Epidermal melanocyte (primary cell): ENCODE data around the gene CDH1.

ENCODE experiments used
- DNase-seq: peaks from one replicate; pipeline ENCODE4 v3.0.0; 2011; ENCODE audit warnings: low spot score; ENCODE audit not compliant: insufficient read length

Gene CDH1

DNA sequence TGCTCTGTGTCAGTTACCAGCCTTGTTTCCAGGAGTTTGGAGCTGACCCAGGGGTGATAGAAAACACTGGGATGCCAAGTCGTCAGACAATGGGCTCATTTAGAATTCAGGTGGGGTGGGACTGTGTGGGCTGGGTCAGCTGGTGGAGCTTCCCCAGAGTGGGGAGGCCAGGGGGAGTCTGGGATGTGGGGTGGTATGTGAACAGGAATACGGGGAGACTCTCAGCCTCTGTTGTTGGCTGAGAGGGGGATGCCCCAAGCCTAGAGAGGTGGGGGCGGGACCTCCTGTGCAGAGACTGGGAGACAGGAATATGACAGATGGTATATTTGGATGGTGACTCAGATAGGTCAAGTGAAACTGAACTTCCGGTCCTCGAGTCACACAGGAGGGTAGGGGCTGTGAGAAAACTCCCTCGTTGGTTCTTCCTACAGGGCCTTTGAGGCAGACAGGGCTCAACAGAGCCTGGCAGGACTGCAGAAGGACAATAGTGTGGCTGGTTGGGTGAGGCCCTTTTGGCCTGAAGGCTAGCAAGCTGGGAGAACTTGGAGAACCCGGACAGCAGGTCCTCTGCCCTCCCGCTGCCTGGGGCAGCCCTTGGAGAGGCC, 23.7 kb downstream of the CDH1 start:
- DNase-seq = no peak

DNA sequence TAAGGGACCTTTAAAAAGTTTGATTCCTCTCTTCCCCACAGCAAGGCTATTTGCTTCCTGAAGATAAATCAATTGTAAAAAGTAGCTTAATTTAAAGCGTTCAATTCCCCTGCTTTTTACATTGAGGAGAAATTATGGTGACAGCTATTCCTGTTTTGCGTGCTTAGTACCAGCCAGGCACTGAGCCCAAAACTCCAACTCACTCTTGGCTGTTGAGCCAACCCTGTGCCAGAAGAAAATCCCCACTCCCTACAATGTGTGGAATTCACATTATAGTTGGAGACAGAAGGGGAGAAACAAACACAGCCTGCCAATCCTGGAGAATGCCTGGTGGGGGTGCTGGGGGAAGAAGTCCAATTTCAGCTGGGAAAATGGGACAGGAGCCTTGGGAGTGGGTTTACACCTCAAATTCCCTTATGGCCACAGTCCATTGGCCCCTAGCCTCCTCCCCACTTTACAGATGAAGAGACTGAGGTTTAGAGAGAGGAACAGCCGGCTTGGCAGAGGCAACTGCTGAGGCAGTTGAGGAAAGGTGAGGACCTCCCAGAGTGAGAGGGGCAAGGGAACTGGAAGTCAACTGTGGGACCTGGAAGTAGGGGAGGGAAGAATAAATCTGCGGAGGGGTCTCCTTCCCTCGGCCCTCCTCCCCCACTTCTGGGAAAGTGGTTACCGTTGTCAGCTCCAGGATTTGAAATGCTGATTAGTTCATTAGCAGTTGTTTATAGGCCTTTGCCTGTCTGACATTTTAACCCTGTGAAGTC, 26.1 kb downstream of the CDH1 start:
- DNase-seq = no peak

DNA sequence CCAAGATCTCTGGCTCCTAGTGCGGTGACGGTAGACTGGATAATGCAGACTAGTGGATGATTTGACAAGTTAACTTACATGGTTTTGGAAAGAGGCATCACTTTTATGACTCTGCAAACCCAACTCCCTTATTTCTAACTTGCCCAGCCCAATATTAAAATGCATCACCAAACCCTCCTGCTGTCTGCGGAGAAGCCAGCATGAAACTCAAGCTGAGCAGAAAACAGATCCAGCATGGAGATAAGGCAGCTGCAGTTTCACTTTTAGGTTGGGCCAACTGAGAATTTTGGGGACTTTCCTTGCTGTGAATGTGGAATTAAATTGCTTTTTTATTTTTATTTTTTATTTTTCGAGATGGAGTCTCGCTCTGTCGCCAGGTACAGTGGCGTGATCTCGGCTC, 27.8 kb downstream of the CDH1 start:
- no peak for DNase-seq

DNA sequence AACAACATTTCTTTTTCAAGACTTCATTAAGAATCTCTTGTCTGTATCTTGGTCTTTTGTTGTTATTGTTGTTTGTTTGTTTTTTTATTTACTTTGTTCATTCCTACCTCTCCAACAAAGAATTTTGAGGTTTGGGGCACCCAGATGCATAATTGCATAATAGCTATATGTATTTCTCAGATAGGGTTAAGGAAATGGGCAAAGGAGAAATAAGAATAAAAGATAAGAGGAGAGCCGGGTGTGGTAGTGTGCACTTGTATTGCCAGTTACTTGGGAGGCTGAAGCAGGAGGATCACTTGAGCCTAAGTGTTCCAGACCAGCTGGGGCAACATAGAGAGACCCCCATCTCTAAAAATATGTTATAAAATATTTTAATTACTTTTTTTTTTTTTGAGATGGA, 30.5 kb downstream of the CDH1 start:
- DNase-seq = no peak

DNA sequence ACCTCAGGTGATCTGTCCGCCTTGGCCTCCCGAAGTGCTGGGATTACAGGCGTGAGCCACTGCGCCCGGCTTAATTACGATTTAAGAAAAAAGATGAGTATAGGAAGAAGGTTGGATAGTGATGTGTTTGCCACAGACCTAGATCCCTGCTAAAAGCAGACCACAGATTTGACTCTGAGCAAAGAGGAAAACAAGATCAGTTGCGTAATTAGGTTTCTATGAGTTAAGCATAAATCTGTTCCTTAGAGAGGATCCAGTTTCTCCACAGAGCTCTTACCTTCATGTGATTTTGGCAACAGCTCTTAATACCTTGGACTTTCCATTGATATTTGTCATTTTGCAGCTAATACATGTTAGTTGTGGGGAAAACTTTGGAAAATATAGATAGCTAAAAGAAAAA, 31.1 kb downstream of the CDH1 start:
- no peak for DNase-seq

DNA sequence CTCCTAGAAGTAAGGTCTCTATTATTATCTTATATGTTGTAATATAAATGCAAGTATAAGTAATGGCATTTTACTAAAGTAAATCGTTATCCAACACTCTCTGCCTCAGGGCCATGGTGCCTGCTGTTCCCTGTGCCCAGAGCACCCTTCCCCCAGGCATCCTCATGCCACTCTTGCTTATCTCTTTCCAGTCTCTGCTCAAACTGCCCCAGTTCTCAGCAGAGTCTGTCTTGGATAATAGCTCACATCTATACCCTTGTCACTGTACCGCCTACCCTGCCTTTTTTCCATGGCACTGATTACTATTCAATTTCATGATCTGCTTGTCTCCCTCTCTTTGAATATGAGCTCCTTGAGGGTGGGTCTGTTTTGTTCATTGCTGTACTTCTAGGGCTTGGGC, 31.7 kb downstream of the CDH1 start:
- no peak for DNase-seq

DNA sequence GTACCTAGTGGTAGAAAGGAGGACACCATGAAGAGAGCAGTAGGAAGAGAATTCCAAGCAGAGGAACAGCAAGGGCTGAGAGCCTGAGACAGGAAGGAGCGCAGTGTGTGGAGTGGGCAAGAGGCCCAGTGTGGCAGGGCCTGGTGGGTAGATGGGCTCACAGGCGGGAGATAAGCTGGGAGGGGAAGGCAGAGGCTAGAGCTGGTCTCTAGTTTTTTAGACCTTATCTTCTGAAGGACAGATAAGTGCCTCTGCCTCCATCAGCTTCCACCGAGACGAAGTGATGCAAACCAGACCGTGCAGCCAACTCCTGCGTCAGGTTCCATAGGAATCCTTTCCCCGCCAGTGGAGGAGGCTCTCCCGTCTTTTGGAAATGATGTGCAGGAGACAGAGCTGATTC, 33.6 kb downstream of the CDH1 start:
- no peak for DNase-seq

DNA sequence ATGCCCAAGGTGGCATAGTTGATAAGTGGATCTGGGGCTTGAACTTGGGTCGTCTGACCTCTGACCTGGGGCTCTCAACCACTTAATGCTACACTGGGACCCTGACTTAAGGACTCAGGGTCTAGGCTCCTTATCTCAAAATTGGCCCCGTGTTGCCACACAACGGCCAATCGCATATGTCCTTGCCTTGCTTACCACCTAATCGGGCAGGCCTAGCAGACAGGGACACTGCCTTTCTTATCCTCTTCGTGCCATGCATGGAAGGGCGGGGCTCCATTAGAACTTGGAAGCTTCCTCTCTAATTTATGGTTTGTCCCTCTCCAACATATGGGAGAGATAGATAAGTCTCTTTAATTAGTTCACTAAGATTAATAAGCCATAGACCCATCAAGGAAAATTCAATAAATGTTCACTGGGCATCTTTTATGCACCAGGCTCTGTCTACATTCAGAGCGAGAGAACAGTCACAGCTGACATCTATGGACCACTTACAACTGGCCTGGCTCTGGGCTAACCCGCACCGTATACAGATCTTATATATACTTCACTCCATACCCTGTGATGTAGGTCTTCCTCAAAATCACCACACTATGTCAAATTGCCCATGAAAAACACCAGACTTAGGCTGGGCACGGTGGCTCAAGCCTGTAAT, 35.1 kb downstream of the CDH1 start:
- no peak for DNase-seq

DNA sequence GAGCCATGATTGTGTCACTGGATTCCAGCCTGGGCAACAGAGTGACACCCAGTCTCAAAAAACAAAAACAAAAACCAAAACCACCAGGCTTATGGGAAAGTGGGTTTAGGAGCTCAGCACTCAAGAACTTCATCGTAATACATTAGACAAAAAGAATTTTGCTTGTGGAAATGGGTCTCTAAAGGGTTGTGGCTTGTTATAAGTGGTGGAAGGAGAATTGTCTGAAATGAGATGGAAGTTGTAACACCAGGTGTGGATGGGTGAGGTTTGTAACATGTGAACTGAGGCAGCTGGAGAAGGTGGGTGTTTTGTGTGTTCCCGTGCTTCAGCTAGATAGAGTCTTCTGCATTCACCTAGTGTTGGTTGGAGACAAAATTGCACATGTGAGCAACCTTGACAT, 35.8 kb downstream of the CDH1 start:
- DNase-seq = no peak

DNA sequence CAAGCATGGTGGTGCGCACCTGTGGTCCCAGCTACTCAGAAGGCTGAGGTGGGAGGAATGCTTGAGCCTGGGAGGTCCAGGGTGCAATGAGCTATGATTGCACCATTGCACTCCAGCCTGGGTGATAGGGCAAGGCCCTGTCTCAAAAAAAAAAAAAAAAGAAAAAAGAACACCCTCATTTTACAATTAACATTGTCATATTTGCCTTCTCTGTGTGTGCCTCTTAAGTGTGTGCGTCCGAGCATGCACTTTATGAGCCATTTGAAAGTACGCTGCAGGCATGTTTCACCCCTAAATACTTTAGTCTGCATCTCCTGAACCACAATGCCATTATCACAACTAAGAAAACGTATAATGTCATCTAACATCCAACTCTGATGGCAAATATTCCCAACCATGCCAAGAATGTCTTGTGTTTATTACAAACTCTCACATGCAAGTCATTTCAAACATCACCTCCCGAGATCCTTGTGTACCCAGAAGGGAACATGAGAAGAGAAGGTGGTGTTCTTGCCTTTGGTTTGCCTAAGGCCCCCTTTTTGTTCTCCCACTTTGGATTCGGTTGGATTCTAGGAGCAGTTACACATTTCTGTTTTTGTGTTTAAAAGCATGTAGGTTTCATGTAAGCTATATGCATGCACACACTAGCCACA, 38.0 kb downstream of the CDH1 start:
- DNase-seq = no peak

DNA sequence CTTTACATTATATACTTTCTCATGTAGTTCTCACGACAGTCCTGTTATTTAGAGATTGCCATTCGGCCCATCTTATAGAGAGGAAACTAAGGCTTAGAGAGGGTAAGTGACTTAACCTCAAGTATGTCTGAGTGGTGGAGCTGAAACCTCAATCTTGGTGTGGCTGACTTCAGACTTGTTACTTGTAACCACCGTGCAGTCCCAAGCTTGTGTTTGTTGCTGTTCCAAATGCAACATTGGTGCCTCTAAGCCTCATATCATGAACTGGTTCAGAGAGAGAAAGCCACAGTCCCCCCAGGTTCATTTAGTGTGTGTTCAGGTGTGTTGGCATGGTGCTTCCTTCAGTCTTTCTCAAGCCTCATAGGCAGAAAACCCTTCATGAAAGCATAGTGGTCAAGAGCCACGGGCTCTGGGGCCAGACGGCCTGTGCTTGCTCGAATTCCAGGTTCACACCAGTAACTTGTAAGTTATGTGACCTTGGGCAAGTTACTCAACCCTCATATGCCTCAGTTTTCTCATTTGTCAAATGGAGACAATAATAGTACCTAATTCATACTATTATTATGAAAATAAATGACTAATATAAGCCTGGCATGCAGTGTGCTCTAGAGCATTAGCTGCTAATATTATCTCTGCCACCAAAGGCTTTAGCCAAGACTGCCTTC, 39.9 kb downstream of the CDH1 start:
- DNase-seq = no peak

DNA sequence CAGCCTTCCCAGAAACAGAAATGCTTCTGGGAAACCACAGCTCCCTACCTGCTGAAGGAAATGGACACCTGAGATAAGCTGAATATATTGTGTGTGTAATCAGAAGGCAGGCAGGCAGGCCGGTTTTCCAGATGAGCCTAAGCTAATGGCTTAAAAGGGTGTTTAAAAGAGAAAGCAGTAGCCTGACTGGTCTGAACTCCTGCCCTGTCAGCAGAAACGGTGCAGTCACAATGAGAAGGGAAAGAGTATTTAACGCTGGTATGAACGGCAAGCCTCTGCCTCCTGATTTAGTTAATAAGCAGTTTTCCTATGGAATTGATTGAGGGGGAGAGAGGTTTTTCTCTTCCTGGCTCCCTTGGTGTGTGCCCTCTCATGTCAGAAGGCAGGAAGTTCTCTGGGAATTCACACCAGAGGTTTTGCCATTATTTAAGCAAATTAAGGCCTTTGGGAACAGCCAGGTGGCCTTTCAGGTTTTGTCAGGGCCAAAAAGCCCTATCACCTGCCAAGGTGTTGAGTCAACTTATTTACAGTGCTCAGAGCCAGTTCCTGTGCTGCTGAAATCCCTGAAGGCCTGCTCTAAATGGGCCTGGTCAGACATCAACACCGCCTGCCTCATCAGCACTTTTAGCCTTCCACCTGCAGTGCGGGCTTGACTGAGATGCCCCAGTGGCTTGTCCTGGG, 41.6 kb downstream of the CDH1 start:
- no peak for DNase-seq

DNA sequence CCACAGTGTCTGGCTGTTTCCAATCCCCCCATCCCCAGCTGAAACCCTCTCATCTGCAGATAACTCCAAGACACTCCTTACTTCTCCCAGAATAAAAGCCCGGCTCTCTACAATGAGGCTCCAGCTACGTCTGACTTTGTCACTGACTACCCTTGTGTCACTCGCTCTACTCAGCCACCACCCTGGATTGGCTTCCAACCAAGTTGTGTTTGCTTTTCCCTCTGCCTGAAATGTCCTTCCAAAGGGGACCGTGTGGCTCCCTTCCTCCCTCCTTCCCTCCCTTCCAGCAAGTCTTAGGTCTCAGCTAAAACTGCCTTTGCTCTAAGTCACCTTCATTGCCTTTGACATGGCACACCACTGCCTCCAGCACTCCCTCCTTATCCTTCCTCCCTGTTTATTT, 42.8 kb downstream of the CDH1 start:
- no peak for DNase-seq

DNA sequence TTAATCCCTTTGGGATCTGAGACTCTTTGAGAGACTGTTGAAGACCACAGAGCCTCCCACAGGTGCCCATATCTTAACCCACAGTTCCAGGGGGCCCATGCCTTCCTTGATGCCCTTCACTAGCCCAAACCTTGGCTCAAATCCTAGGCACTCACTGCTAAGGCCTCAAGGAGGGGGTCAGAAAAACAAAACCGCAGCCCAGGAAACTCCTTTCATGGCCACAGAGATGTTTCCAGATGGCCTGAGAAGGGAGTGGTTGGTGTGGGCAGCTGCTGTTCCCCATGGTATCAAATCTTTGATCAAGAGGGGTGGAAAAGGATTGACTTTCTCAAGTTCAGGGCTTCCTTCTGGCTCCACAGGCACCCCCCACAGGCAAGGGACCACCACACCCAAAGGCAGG, 44.7 kb downstream of the CDH1 start:
- no peak for DNase-seq

DNA sequence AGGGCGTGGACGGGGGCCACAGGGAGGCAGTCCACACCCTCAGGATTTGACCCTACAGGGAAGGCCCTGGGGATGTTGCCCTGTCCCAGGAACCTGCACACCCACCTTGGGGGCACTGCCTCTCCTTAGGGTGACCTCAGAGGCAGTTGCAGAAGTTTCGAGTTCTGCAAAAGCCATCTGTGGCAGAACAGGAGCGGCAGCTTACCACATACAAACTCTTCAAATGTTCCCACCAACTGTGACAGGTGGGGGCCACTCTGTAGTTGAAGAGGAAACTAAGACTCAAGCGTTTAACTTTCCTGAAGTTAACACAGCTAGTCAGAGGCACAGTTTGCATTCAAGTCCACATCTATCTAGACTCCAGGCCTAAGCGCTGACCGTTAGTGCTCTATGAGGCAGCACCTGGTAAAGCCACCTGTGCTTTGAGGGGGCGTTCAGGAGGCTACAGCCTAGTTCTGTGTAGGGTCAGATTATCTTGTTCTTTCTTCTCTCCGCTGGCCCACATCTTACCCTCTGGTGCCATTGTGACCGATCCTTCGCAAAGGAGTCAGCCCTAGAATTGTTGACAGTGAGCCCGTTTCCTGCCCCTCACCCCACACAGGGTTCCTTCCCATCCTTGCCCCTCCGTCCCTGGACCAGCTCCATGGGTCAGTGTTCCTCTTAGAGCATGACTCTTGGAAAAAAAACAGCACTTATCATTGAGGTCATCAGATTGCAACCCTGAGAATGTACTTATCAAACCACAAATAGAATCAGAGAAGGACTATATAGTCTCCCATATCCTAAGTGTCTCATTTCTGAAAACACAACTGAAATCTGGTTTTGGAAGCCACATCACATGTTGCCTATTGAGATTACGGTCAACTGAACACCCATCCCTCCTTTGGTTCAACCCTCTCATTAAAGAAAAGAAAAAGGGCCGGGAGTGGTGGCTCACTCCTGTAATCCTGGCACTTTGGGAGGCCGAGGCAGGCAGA, 45.4 kb downstream of the CDH1 start:
- no peak for DNase-seq

DNA sequence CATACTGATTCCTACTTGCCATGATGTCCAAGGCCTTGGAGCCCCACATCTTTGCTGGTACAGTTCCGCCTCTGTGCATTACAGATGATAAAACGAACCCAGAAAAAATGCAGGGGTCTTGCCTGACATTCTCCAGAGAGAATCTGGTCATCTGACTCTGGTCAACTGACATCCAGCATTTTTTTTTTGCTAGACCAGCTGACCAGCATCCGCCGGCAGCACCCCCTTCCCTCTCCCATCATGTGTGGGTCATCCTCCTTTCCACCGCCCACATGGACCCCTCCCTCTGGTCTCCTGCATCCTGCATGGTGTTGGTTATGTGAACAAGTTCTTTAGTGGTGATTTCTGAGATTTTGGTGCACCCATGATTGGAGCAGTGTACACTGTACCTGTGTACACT, 47.1 kb downstream of the CDH1 start:
- no peak for DNase-seq

DNA sequence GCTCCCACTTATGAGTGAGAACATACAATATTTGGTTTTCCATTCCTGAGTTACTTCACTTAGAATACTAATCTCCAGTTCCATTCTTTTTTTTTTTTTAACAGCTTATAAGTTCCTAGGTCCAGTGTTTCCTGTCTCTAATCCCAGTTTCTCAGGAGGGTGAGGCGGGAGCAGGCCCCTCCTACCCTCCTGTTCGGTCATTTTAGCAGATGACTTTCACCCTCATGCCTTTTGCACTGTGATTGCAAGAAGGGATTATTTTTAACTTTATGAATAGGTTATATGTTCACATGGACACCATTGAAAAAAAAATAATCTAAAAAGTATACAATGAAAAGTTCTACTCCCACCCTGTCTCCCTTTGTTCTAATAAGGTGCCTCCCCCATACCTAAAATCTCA, 47.6 kb downstream of the CDH1 start:
- DNase-seq = no peak

DNA sequence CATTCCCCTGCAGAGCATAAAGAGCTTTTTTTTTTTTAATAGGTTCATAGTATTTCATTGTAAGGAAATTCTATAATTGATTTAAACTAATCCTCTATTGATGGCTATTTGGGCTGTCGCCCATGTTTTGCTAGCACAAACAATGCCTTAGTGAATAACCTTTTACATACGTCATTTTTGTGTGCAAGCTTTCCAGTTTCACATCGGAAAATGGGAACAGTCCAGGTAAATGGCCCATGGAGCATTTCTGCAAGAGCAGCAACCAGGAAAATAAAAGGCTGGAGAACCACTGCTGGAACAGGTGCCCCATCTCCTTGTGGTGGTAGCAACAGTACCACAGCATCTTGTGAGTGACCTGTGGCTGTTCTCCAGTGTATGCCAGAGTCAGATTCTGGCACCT, 48.6 kb downstream of the CDH1 start:
- no peak for DNase-seq

DNA sequence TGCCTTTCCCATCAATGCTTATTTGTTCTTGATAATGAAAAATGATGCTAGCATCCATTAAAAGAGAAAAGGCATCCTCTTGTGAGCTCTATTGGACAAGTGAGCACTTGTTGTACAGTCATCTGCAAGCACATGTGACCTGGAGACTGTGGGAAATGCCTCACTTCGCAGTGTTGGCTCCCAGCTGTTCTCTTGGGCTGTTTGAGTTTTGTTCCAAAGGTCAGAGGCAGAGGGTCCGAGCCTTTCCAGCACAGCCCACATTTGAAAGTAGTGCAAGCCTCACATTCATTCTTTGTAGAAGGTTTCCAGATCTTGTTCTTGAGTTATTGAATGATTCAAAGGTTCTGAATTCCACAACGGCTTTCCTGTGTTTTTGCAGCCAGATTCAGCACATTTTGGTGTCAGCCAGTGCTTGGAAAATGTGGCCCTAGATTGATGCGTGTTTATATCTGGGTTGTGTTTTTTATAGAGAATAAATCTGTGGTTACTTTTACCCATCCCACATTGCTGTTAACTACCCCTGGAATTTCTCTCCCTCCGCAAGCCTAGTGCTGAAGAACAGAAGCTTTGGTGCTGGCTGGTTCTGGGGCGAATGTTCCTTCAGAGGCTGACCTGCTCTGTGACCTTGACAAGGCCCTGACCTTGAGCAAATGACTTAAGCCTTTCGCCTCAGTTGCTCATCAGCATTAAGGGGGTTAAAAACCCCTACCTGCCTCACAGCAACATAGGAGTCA, 49.8 kb downstream of the CDH1 start:
- peak; percentile 65 for DNase-seq
